Measurements from ENCODE around the gene PGBD5. TPM values are rescaled to one million over a fixed set of nuclear protein-coding genes. Genes with fewer than 3 reads are reported as not detected.

PGBD5 gene
- total RNA-seq, 2 donors from 2014 or later: 0.14 to 0.63 TPM

GRCh38 chr1:230319014-230319747 lies 107.0 kb downstream of the PGBD5 start:
- TF ChIP-seq CTCF (IDR thresholded peaks at IDR 0.05): no peak
- Histone ChIP-seq H3K36me3 (no peaks in the 10 kb centered on the region), H3K9me3 (no peaks in the 10 kb centered on the region), H3K27ac (no peak overlapping the region), H3K4me1 (ENCODE audit: control insufficient read depth in 1 of 2, low read depth in 2 of 2) (no peaks in the 10 kb centered on the region), H3K4me3 (no peak overlapping the region), H3K27me3 (replicated peaks; ENCODE audit: insufficient read depth) (no peaks in the 10 kb centered on the region)
- DNase-seq (ENCODE audit: low spot score) (no peak), ATAC-seq (ENCODE audit: insufficient number of reproducible peaks, low FRiP score, low read depth) (no peak)

- Histone ChIP-seq H3K27me3 (replicated peaks; ENCODE audit: insufficient read depth) (no peaks in the 10 kb centered on the region), H3K4me3 (no peak overlapping the region), H3K27ac (no peak overlapping the region), H3K4me1 (ENCODE audit: control insufficient read depth in 1 of 2, low read depth in 2 of 2) (no peaks in the 10 kb centered on the region), H3K36me3 (no peaks in the 10 kb centered on the region), H3K9me3 (no peaks in the 10 kb centered on the region)
- DNase-seq (ENCODE audit: low spot score): no peak
- no peak for TF ChIP-seq CTCF (IDR thresholded peaks at IDR 0.05)
- no peak for ATAC-seq (ENCODE audit: insufficient number of reproducible peaks, low FRiP score, low read depth)
Observed at GRCh38 chr1:230317823-230318819, 108.0 kb downstream of the PGBD5 start.

- TF ChIP-seq CTCF (IDR thresholded peaks at IDR 0.05): no peak
- no peak overlapping the region for H3K27ac ChIP-seq
- H3K9me3 ChIP-seq: no peaks in the 10 kb centered on the region
- no peaks in the 10 kb centered on the region for H3K4me1 ChIP-seq (ENCODE audit: control insufficient read depth in 1 of 2, low read depth in 2 of 2)
- DNase-seq (ENCODE audit: low spot score) (no peak), ATAC-seq (ENCODE audit: insufficient number of reproducible peaks, low FRiP score, low read depth) (no peak)
- no peaks in the 10 kb centered on the region for H3K27me3 ChIP-seq (replicated peaks; ENCODE audit: insufficient read depth)
- no peaks in the 10 kb centered on the region for H3K36me3 ChIP-seq
- no peak overlapping the region for H3K4me3 ChIP-seq
Observed at GRCh38 chr1:230316864-230317745, 109.0 kb downstream of the PGBD5 start.

- TF ChIP-seq CTCF (IDR thresholded peaks at IDR 0.05): no peak
- Histone ChIP-seq H3K27me3 (replicated peaks; ENCODE audit: insufficient read depth) (no peaks in the 10 kb centered on the region), H3K27ac (no peak overlapping the region), H3K9me3 (no peaks in the 10 kb centered on the region), H3K4me3 (no peak overlapping the region), H3K4me1 (ENCODE audit: control insufficient read depth in 1 of 2, low read depth in 2 of 2) (no peaks in the 10 kb centered on the region), H3K36me3 (no peaks in the 10 kb centered on the region)
- no peak for DNase-seq (ENCODE audit: low spot score)
- ATAC-seq (ENCODE audit: insufficient number of reproducible peaks, low FRiP score, low read depth): no peak
Observed at GRCh38 chr1:230315099-230315498, 111.0 kb downstream of the PGBD5 start.
